GM23338 (cell line): ENCODE results near the gene HS6ST2. TPM values are rescaled to one million over a fixed set of nuclear protein-coding genes. Genes with fewer than 3 reads are reported as not detected.

Source experiments
- ATAC-seq: fragments of 200-7000 bp; cut with Tn5 transposase; 3 replicates; pipeline ENCODE4 v1.9.1; 2020
- DNase-seq: peaks from one replicate; pipeline ENCODE4 v3.0.0-alpha.2; 2015; ENCODE audit warnings: low spot score
- H2AFZ ChIP-seq: fragments of 200-600 bp; sonication (generic); 2 replicates; pipeline ENCODE4 v1.8.0; 2016; ENCODE audit warnings: antibody characterized with exemption, mild to moderate bottlenecking, moderate library complexity
- H3F3A ChIP-seq: fragments of 200-600 bp; sonication (generic); replicated peaks from 2 replicates; pipeline ENCODE4 v1.8.0; 2017; ENCODE audit warnings: antibody characterized with exemption, mixed run types, low read depth
- H3K27ac ChIP-seq: fragments of 200-600 bp; sonication (generic); 2 replicates; pipeline ENCODE4 v1.6.1; 2016; ENCODE audit warnings: low read depth
- H3K27me3 ChIP-seq: fragments of 200-600 bp; sonication (generic); 2 replicates; pipeline ENCODE4 v1.8.0; 2016; ENCODE audit warnings: mild to moderate bottlenecking, mixed run types, moderate library complexity; ENCODE audit not compliant: insufficient read depth
- H3K36me3 ChIP-seq: fragments of 200-600 bp; sonication (generic); 2 replicates; pipeline ENCODE4 v1.8.0; 2016; ENCODE audit warnings: mild to moderate bottlenecking; ENCODE audit not compliant: insufficient read depth
- H3K4me1 ChIP-seq: fragments of 200-600 bp; sonication (generic); 2 replicates; pipeline ENCODE4 v1.8.0; 2016; ENCODE audit warnings: mild to moderate bottlenecking, moderate library complexity; ENCODE audit not compliant: insufficient read depth
- H3K4me2 ChIP-seq: fragments of 200-600 bp; sonication (generic); 2 replicates; pipeline ENCODE4 v1.7.1; 2017; ENCODE audit warnings: mixed run types
- H3K4me3 ChIP-seq: fragments of 200-600 bp; sonication (generic); 2 replicates; pipeline ENCODE4 v1.6.1; 2016; ENCODE audit warnings: mixed run types
- H3K79me2 ChIP-seq: fragments of 200-600 bp; sonication (generic); replicated peaks from 2 replicates; pipeline ENCODE4 v1.8.0; 2017; ENCODE audit warnings: mild to moderate bottlenecking; ENCODE audit not compliant: insufficient read depth
- H3K9me2 ChIP-seq: fragments of 200-600 bp; sonication (generic); 2 replicates; pipeline ENCODE4 v1.8.0; 2017; ENCODE audit not compliant: insufficient read depth
- H4K20me1 ChIP-seq: fragments of 200-600 bp; sonication (generic); replicated peaks from 2 replicates; pipeline ENCODE4 v1.8.0; 2017; ENCODE audit warnings: mild to moderate bottlenecking; ENCODE audit not compliant: insufficient read depth
- H3K27ac Mint-ChIP-seq: 2 replicates; pipeline ENCODE4 v1.8.0; 2020; ENCODE audit warnings: inconsistent platforms, mild to moderate bottlenecking, moderate library complexity, mixed read lengths
- H3K27me3 Mint-ChIP-seq: 3 replicates; pipeline ENCODE4 v1.8.0; 2022; ENCODE audit warnings: low read depth, mild to moderate bottlenecking, moderate library complexity, mixed read lengths, inconsistent platforms; ENCODE audit not compliant: insufficient read depth, poor library complexity
- H3K36me3 Mint-ChIP-seq: 3 replicates; pipeline ENCODE4 v1.8.0; 2021; ENCODE audit warnings: low read depth, mild to moderate bottlenecking, inconsistent platforms, moderate library complexity, mixed read lengths
- H3K4me1 Mint-ChIP-seq: 3 replicates; pipeline ENCODE4 v1.8.0; 2020; ENCODE audit warnings: mild to moderate bottlenecking, inconsistent platforms, mixed read lengths
- H3K4me3 Mint-ChIP-seq: 3 replicates; pipeline ENCODE4 v1.8.0; 2021; ENCODE audit warnings: moderate library complexity, mild to moderate bottlenecking, inconsistent platforms, mixed read lengths
- H3K9me3 Mint-ChIP-seq: 3 replicates; pipeline ENCODE4 v1.8.0; 2020; ENCODE audit warnings: moderate library complexity, mild to moderate bottlenecking, inconsistent platforms, mixed read lengths
- CREB1 ChIP-seq: fragments of 250-450 bp; sonication (Bioruptor Pico); IDR thresholded peaks from 2 replicates; pipeline ENCODE4 v1.5.0; 2020; ENCODE audit warnings: low read depth, mild to moderate bottlenecking, moderate library complexity
- EZH2 ChIP-seq: fragments of 200-600 bp; sonication (generic); IDR thresholded peaks from one replicate; pipeline ENCODE4 v1.8.0; 2017; ENCODE audit warnings: antibody characterized with exemption, mild to moderate bottlenecking, low read depth; ENCODE audit not compliant: unreplicated experiment
- EZH2phosphoT487 ChIP-seq: fragments of 200-600 bp; sonication (generic); IDR thresholded peaks from one replicate; pipeline ENCODE4 v1.8.1; 2018; ENCODE audit warnings: antibody characterized with exemption; ENCODE audit not compliant: unreplicated experiment
- JUNB ChIP-seq: IDR thresholded peaks from one replicate; pipeline ENCODE4 v1.6.1; 2016; ENCODE audit warnings: antibody characterized with exemption; ENCODE audit not compliant: unreplicated experiment
- NANOG ChIP-seq: IDR thresholded peaks from 2 replicates; pipeline ENCODE4 v1.6.1; 2016; ENCODE audit warnings: antibody characterized with exemption, borderline replicate concordance
- POLR2AphosphoS5 ChIP-seq: IDR thresholded peaks from 2 replicates; pipeline ENCODE4 v1.6.1; 2016; ENCODE audit warnings: antibody characterized with exemption, low read depth
- STAT1 ChIP-seq: IDR thresholded peaks from one replicate; pipeline ENCODE4 v1.6.1; 2016; ENCODE audit warnings: antibody characterized with exemption; ENCODE audit not compliant: unreplicated experiment
- ZNF114 ChIP-seq: fragments of 250-450 bp; sonication (Bioruptor Pico); IDR thresholded peaks from 2 replicates; pipeline ENCODE4 v1.5.0; 2020; ENCODE audit warnings: mild to moderate bottlenecking, moderate library complexity
- ZNF331 ChIP-seq: fragments of 250-450 bp; sonication (Bioruptor Pico); IDR thresholded peaks from 2 replicates; pipeline ENCODE4 v1.5.0; 2020; ENCODE audit warnings: low read depth, mild to moderate bottlenecking, moderate library complexity
- polyA plus RNA-seq: library from polyadenylated mRNA; unstranded; fragments of >200 nt; fragmentation: Nextera tagmentation; extraction: Ambion mirVana; gene quantifications from 2 replicates; pipeline ENCODE4 v1.2.1, GENCODE V29; 2016
- total RNA-seq: library from RNA; depleted of rRNA; stranded (reverse); fragments of >200 nt; shearing (Covaris generic); gene quantifications from 2 replicates; pipeline ENCODE4 v1.2.3, GENCODE V29; 2014
- TF ChIP-seq, protein P1 (sequence below): IDR thresholded peaks from 2 replicates; pipeline ENCODE4 v1.6.1; 2016; ENCODE audit warnings: antibody characterized with exemption
- TF ChIP-seq, protein P2 (sequence below): IDR thresholded peaks from one replicate; pipeline ENCODE4 v1.6.1; 2018; ENCODE audit warnings: antibody characterized with exemption; ENCODE audit not compliant: unreplicated experiment
- TF ChIP-seq, protein P3 (sequence below): fragments of 250-450 bp; sonication (Bioruptor Pico); IDR thresholded peaks from 2 replicates; pipeline ENCODE4 v1.5.0; 2020; ENCODE audit warnings: mild to moderate bottlenecking, moderate library complexity
- TF ChIP-seq, protein P4 (sequence below), 2 experiments: fragments of 200-600 bp in 1 of 2; sonication (generic) in 1 of 2; conservative IDR thresholded peaks; 2 replicates each; pipeline versions ENCODE4 v1.5.1 to v1.6.1; 2016 to 2017; ENCODE audit warnings: antibody characterized with exemption in 2 of 2, low read depth in 2 of 2, mild to moderate bottlenecking in 2 of 2, moderate library complexity in 1 of 2

Gene HS6ST2
- total and polyA plus RNA-seq, 2 experiments from 2014 or later, result 0.82 to 4.8 TPM

DNA sequence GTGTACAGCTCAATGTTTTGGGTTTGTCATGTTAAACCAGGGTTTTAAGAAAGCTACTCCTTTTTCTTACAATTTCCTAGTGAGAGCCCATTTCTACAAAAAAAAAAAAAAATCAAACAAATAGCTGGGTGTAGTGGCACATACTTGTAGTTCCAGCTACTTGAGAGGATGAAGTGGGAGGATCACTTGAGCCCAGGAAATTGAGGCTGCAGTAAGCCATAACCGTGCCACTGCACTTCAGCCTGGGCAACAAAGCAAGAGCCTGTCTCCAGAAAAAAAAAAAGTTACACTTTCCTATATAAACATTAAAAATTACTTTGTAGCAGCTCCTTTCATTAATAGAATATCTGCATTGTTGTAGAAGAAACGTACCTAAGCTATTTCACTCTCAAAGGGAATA lies 166.7 kb downstream of the HS6ST2 start:
- Histone ChIP-seq H3K36me3 (no peaks in the 10 kb centered on the region), H3F3A (no peaks in the 10 kb centered on the region), H4K20me1 (no peaks in the 10 kb centered on the region), H3K9me2 (no peaks in the 10 kb centered on the region), H3K27ac (no peak overlapping the region), H3K27me3 (no peaks in the 10 kb centered on the region), H3K4me1 (no peaks in the 10 kb centered on the region), H3K4me2 (no peak overlapping the region), H3K4me3 (no peak overlapping the region), H3K79me2 (no peaks in the 10 kb centered on the region), H2AFZ (no peak overlapping the region)
- H3K27ac Mint-ChIP-seq, result no peak overlapping the region
- H3K4me3 Mint-ChIP-seq, result no peak overlapping the region
- H3K9me3 Mint-ChIP-seq, result no peaks in the 10 kb centered on the region
- no peak for ATAC-seq
- no peaks in the 10 kb centered on the region for H3K4me1 Mint-ChIP-seq
- no peaks in the 10 kb centered on the region for H3K27me3 Mint-ChIP-seq
- H3K36me3 Mint-ChIP-seq, result no peaks in the 10 kb centered on the region
- TF ChIP-seq STAT1 (no peak), ZNF114 (no peak), JUNB (no peak), EZH2 (no peak), EZH2phosphoT487 (no peak), NANOG (no peak), CREB1 (CRISPR knock-in tag) (no peak), ZNF331 (CRISPR knock-in tag) (no peak), POLR2AphosphoS5 (no peak)
- TF ChIP-seq, protein P1, sequence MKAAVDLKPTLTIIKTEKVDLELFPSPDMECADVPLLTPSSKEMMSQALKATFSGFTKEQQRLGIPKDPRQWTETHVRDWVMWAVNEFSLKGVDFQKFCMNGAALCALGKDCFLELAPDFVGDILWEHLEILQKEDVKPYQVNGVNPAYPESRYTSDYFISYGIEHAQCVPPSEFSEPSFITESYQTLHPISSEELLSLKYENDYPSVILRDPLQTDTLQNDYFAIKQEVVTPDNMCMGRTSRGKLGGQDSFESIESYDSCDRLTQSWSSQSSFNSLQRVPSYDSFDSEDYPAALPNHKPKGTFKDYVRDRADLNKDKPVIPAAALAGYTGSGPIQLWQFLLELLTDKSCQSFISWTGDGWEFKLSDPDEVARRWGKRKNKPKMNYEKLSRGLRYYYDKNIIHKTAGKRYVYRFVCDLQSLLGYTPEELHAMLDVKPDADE, result no peak
- TF ChIP-seq, protein P2, sequence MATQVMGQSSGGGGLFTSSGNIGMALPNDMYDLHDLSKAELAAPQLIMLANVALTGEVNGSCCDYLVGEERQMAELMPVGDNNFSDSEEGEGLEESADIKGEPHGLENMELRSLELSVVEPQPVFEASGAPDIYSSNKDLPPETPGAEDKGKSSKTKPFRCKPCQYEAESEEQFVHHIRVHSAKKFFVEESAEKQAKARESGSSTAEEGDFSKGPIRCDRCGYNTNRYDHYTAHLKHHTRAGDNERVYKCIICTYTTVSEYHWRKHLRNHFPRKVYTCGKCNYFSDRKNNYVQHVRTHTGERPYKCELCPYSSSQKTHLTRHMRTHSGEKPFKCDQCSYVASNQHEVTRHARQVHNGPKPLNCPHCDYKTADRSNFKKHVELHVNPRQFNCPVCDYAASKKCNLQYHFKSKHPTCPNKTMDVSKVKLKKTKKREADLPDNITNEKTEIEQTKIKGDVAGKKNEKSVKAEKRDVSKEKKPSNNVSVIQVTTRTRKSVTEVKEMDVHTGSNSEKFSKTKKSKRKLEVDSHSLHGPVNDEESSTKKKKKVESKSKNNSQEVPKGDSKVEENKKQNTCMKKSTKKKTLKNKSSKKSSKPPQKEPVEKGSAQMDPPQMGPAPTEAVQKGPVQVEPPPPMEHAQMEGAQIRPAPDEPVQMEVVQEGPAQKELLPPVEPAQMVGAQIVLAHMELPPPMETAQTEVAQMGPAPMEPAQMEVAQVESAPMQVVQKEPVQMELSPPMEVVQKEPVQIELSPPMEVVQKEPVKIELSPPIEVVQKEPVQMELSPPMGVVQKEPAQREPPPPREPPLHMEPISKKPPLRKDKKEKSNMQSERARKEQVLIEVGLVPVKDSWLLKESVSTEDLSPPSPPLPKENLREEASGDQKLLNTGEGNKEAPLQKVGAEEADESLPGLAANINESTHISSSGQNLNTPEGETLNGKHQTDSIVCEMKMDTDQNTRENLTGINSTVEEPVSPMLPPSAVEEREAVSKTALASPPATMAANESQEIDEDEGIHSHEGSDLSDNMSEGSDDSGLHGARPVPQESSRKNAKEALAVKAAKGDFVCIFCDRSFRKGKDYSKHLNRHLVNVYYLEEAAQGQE, result no peak
- TF ChIP-seq, protein P3, sequence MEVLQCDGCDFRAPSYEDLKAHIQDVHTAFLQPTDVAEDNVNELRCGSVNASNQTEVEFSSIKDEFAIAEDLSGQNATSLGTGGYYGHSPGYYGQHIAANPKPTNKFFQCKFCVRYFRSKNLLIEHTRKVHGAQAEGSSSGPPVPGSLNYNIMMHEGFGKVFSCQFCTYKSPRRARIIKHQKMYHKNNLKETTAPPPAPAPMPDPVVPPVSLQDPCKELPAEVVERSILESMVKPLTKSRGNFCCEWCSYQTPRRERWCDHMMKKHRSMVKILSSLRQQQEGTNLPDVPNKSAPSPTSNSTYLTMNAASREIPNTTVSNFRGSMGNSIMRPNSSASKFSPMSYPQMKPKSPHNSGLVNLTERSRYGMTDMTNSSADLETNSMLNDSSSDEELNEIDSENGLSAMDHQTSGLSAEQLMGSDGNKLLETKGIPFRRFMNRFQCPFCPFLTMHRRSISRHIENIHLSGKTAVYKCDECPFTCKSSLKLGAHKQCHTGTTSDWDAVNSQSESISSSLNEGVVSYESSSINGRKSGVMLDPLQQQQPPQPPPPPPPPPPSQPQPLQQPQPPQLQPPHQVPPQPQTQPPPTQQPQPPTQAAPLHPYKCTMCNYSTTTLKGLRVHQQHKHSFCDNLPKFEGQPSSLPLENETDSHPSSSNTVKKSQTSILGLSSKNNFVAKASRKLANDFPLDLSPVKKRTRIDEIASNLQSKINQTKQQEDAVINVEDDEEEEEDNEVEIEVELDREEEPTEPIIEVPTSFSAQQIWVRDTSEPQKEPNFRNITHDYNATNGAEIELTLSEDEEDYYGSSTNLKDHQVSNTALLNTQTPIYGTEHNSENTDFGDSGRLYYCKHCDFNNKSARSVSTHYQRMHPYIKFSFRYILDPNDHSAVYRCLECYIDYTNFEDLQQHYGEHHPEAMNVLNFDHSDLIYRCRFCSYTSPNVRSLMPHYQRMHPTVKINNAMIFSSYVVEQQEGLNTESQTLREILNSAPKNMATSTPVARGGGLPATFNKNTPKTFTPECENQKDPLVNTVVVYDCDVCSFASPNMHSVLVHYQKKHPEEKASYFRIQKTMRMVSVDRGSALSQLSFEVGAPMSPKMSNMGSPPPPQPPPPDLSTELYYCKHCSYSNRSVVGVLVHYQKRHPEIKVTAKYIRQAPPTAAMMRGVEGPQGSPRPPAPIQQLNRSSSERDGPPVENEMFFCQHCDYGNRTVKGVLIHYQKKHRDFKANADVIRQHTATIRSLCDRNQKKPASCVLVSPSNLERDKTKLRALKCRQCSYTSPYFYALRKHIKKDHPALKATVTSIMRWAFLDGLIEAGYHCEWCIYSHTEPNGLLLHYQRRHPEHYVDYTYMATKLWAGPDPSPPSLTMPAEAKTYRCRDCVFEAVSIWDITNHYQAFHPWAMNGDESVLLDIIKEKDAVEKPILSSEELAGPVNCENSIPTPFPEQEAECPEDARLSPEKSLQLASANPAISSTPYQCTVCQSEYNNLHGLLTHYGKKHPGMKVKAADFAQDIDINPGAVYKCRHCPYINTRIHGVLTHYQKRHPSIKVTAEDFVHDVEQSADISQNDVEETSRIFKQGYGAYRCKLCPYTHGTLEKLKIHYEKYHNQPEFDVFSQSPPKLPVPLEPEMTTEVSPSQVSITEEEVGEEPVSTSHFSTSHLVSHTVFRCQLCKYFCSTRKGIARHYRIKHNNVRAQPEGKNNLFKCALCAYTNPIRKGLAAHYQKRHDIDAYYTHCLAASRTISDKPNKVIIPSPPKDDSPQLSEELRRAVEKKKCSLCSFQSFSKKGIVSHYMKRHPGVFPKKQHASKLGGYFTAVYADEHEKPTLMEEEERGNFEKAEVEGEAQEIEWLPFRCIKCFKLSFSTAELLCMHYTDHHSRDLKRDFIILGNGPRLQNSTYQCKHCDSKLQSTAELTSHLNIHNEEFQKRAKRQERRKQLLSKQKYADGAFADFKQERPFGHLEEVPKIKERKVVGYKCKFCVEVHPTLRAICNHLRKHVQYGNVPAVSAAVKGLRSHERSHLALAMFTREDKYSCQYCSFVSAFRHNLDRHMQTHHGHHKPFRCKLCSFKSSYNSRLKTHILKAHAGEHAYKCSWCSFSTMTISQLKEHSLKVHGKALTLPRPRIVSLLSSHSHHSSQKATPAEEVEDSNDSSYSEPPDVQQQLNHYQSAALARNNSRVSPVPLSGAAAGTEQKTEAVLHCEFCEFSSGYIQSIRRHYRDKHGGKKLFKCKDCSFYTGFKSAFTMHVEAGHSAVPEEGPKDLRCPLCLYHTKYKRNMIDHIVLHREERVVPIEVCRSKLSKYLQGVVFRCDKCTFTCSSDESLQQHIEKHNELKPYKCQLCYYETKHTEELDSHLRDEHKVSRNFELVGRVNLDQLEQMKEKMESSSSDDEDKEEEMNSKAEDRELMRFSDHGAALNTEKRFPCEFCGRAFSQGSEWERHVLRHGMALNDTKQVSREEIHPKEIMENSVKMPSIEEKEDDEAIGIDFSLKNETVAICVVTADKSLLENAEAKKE, result no peak
- TF ChIP-seq, protein P4, sequence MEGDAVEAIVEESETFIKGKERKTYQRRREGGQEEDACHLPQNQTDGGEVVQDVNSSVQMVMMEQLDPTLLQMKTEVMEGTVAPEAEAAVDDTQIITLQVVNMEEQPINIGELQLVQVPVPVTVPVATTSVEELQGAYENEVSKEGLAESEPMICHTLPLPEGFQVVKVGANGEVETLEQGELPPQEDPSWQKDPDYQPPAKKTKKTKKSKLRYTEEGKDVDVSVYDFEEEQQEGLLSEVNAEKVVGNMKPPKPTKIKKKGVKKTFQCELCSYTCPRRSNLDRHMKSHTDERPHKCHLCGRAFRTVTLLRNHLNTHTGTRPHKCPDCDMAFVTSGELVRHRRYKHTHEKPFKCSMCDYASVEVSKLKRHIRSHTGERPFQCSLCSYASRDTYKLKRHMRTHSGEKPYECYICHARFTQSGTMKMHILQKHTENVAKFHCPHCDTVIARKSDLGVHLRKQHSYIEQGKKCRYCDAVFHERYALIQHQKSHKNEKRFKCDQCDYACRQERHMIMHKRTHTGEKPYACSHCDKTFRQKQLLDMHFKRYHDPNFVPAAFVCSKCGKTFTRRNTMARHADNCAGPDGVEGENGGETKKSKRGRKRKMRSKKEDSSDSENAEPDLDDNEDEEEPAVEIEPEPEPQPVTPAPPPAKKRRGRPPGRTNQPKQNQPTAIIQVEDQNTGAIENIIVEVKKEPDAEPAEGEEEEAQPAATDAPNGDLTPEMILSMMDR (conservative IDR thresholded peaks at IDR 0.05; ENCODE audit: low read depth in 2 of 2), result no peak
- no peak for DNase-seq
